Nephron (organoid): ENCODE data around the gene TUBA1B.
"Not testable (repeated sequence)": the region's sequence is repeated elsewhere in the genome, so short reads cannot be mapped to it uniquely, and the experiment has no call there.

ENCODE experiments used
- H3K27ac Mint-ChIP-seq, 3 experiments: 2 replicates each; pipeline ENCODE4 v1.8.0; 2020; ENCODE audit warnings: mixed read lengths in 3 of 3, mild to moderate bottlenecking in 2 of 3, moderate library complexity in 1 of 3
- H3K27me3 Mint-ChIP-seq: 2 replicates; pipeline ENCODE4 v1.8.0; 2021; ENCODE audit warnings: low read depth, mild to moderate bottlenecking, moderate library complexity, mixed read lengths
- H3K36me3 Mint-ChIP-seq: 2 replicates; pipeline ENCODE4 v1.8.0; 2020; ENCODE audit warnings: low read depth, mixed read lengths
- H3K4me1 Mint-ChIP-seq: 2 replicates; pipeline ENCODE4 v1.8.0; 2020; ENCODE audit warnings: mixed read lengths
- H3K4me3 Mint-ChIP-seq, 3 experiments: 2 replicates each; pipeline ENCODE4 v1.8.0; 2020; ENCODE audit warnings: mild to moderate bottlenecking in 3 of 3, mixed read lengths in 3 of 3, moderate library complexity in 2 of 3
- H3K9me3 Mint-ChIP-seq: 2 replicates; pipeline ENCODE4 v1.8.0; 2020; ENCODE audit warnings: mixed read lengths
- CTCF ChIP-seq, 3 experiments: fragments of 200-600 bp; sonication (generic); IDR thresholded peaks; one replicate each; pipeline ENCODE4 v1.5.0; 2021; ENCODE audit warnings: antibody characterized with exemption in 3 of 3; ENCODE audit not compliant: unreplicated experiment in 3 of 3

TUBA1B gene

DNA sequence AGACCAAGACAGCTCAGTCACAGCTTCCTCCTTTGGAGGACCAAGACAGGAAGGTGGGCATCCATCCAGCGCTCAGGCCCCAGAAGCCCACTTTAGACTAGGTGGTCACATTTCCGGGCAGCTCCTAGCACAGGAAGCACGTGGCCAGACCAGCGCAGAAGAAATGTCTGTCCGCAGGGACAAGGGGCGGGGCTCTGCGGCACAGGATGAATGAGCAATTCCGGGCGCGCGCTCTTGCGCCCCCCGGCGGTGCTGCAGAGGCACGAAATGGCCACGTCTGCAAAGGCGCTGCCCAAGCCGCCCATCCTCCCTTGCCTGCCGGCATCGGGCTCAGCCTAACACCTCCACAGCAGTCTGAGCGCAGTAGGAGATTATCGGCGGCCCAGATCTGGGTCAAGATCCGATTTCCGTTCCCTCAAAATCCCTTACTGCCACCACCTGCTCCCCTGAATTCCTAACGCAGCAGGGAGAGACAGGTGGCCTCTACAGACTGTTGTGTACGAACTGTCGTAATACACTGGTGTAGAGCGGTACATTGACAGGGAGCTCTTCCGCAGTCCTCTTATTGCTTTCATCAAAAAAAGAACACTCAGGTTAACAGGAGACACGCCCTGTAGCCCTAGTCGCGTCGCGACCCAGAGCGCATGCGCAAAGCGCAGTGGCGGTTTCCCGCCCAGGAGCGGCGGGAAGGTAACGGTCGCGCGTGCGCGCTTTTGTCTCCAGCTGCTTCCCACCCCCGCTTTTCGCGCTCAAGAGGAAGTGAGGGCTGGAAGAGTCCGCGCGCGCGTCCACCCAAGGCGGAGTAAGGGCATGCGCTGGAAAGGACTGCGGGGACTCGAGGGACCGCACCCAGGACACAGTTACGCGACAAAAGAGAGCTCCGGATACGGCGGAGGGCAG lies 794 bp downstream of the TUBA1B start:
- H3K4me3 Mint-ChIP-seq: peak overlapping the region; percentile 96 to 100 (median 98)
- no peaks in the 10 kb centered on the region for H3K27me3 Mint-ChIP-seq
- peak; percentile 91 to 97 (median 92) for TF ChIP-seq CTCF (IDR thresholded peaks at IDR 0.05; ENCODE audit: unreplicated experiment in 3 of 3)
- H3K4me1 Mint-ChIP-seq: peaks cover 55% of the 10 kb centered on the region
- no peaks in the 10 kb centered on the region for H3K9me3 Mint-ChIP-seq
- H3K36me3 Mint-ChIP-seq: peaks cover 43% of the 10 kb centered on the region
- peak overlapping the region; percentile 100 for H3K27ac Mint-ChIP-seq

- Mint-ChIP-seq H3K9me3 (no peaks in the 10 kb centered on the region), H3K36me3 (peaks cover 43% of the 10 kb centered on the region), H3K27me3 (no peaks in the 10 kb centered on the region), H3K4me3 (peak overlapping the region; percentile 96 to 100 (median 98)), H3K27ac (peak overlapping the region; percentile 100), H3K4me1 (peaks cover 55% of the 10 kb centered on the region)
- TF ChIP-seq CTCF (IDR thresholded peaks at IDR 0.05; ENCODE audit: unreplicated experiment in 3 of 3): no peak
Observed at GRCh38 chr12:49129332-49130150, 1.7 kb downstream of the TUBA1B start.

GRCh38 chr12:49127971-49128370 lies 3.2 kb downstream of the TUBA1B start:
- H3K9me3 Mint-ChIP-seq, H3K27me3 Mint-ChIP-seq: not testable (repeated sequence)
- H3K27ac Mint-ChIP-seq: peak overlapping the region in 1 of 3 experiments; percentile 35
- H3K36me3 Mint-ChIP-seq: peaks cover 43% of the 10 kb centered on the region
- peaks cover 44% of the 10 kb centered on the region for H3K4me1 Mint-ChIP-seq
- peak overlapping the region in 2 of 3 experiments; percentile 48 to 52 for H3K4me3 Mint-ChIP-seq

DNA sequence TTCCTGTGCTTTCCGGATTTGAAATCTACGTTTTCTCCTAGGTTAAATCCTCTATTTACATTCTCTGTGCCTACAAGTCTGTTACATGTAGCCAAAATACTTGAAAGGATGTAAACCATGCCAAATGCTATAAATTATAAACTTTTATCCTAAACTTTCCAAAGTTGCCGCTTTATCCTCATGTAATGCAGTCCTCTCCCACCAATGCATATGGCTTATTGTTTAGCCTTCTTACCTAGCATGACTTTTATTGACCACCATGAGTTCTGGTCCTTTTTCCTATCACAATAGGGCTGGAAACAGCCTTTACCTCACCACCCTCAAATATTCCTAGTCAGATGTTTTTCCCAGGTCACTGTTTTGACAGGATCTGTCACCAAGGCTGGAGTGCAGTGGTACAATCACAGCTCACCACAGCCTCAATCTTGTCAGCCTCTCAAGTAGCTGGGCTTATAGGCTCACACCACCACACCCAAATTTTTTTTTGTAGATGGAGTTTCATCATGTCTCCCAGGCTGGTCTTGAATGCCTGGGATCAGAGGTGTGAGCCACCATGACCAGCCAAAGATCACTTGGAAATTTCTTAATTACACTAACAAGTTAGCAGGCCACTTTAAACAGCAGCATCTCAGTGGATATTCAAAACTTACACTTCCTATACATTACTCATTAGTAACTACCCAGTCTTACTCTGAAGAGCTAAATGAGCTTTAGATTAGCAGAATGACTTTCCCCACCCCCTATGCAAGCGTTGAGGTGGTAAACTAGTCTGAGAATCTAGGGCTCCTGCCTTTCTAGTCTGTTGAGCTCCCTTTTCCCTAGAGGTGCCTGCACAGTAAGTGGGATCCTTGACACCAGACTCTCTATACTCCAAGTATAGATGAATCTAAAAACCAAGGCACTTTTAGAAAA lies 4.1 kb downstream of the TUBA1B start:
- H3K4me1 Mint-ChIP-seq: peaks cover 36% of the 10 kb centered on the region
- TF ChIP-seq CTCF (IDR thresholded peaks at IDR 0.05; ENCODE audit: unreplicated experiment in 3 of 3): no peak
- H3K27me3 Mint-ChIP-seq: no peaks in the 10 kb centered on the region
- H3K4me3 Mint-ChIP-seq: peak overlapping the region in 2 of 3 experiments; percentile 48 to 52
- H3K9me3 Mint-ChIP-seq: no peaks in the 10 kb centered on the region
- peak overlapping the region; percentile 3 to 33 (median 18) for H3K27ac Mint-ChIP-seq
- H3K36me3 Mint-ChIP-seq: peaks cover 43% of the 10 kb centered on the region

DNA sequence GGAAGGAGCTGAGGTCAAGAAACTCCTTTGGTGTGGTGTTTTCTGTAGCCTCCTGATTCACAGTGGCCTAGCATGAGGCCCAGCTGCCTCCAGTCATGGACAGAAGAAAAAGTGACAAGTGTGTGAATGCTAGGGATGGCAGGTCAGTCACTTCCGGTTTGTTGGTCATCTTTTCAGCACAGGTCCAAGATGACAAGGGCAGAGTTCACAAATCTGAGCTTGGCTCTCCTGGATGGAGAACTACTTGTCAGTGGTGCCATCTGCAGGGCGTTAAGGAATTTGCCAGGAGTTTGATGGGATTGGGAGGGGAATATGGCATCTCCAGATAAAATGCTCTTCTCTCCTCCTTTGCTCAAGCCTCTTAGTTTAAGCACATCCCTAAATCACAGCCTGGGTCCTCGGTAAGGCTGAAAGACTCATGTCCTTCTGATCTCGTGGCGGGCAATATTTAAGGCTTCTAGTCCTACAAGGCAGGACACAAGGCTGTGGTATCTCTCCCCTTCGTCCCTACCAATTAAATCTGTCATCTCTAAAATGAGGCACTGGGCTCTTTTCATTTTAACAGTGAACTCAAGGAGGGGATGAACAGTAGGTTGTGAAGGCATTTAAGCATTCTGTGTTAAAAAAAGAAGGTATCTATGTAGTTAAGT lies 10.0 kb downstream of the TUBA1B start:
- Mint-ChIP-seq H3K27me3 (no peaks in the 10 kb centered on the region), H3K9me3 (no peaks in the 10 kb centered on the region), H3K36me3 (peaks cover 5% of the 10 kb centered on the region), H3K4me1 (no peaks in the 10 kb centered on the region), H3K4me3 (no peak overlapping the region), H3K27ac (no peak overlapping the region)
- TF ChIP-seq CTCF (IDR thresholded peaks at IDR 0.05; ENCODE audit: unreplicated experiment in 3 of 3): peak; percentile 58 to 63 (median 60)
